Measurements from ENCODE around the gene CHAC2.

- no peak for TF ChIP-seq LEF1 (IDR thresholded peaks at IDR 0.05; ENCODE audit: borderline replicate concordance)
- TF ChIP-seq ZNF384 (IDR thresholded peaks at IDR 0.05), result no peak
Measured at GRCh38 chr2:53813151-53813550, 45.5 kb downstream of the CHAC2 start.
